Stomach (tissue), 9 donors: ENCODE results near the gene PLOD2. TPM values are rescaled to one million over a fixed set of nuclear protein-coding genes. Genes with fewer than 3 reads are reported as not detected.

ENCODE experiments used
- DNase-seq, 2 donors: peaks; one replicate each; pipeline versions ENCODE4 v3.0.0 to v3.0.0-alpha.2; 2013 to 2019
- H3K27ac ChIP-seq, 5 donors: fragments of 200-600 bp in 4 of 5; sonication (generic) in 4 of 5; one replicate each; pipeline ENCODE4 v1.5.1; 2013 to 2019; ENCODE audit warnings: mild to moderate bottlenecking in 1 of 5, moderate library complexity in 1 of 5
- H3K27me3 ChIP-seq, 3 donors: fragments of 200-600 bp; sonication (generic); one replicate each; pipeline ENCODE4 v1.5.1; 2017 to 2019; ENCODE audit warnings: mixed run types in 1 of 3
- H3K36me3 ChIP-seq, 4 donors: fragments of 200-600 bp; sonication (generic); 1 replicate in 3 of 4; 2 replicates in 1 of 4; pipeline ENCODE4 v1.5.1; 2016 to 2019
- H3K4me1 ChIP-seq, 4 donors: fragments of 200-600 bp; sonication (generic); one replicate each; pipeline ENCODE4 v1.5.1; 2016 to 2019
- H3K4me3 ChIP-seq, 4 donors: fragments of 200-600 bp; sonication (generic) in 3 of 4; one replicate each; pipeline ENCODE4 v1.5.1; 2016 to 2019; ENCODE audit warnings: mild to moderate bottlenecking in 1 of 4
- H3K9me3 ChIP-seq, 4 donors: fragments of 200-600 bp; sonication (generic); one replicate each; pipeline ENCODE4 v1.5.1; 2016 to 2019
- CTCF ChIP-seq, 7 experiments: fragments of 450-650 bp in 4 of 7; fragments of 200-600 bp in 3 of 7; sonication (generic) in 3 of 7; IDR thresholded peaks; one replicate each; pipeline ENCODE4 v1.5.1; 2016 to 2019; ENCODE audit warnings: antibody characterized with exemption in 7 of 7, control low read depth in 2 of 7, mild to moderate bottlenecking in 1 of 7
- EP300 ChIP-seq: sonication (generic); formaldehyde crosslinking; IDR thresholded peaks from one replicate; pipeline ENCODE4 v1.6.1; 2017; ENCODE audit warnings: antibody characterized with exemption
- POLR2A ChIP-seq, 4 donors: fragments of 450-650 bp; IDR thresholded peaks; one replicate each; pipeline ENCODE4 v1.6.1; 2016; ENCODE audit warnings: antibody characterized with exemption in 4 of 4, control low read depth in 2 of 4, mild to moderate bottlenecking in 1 of 4, moderate library complexity in 1 of 4
- POLR2AphosphoS5 ChIP-seq, 3 donors: sonication (generic); formaldehyde crosslinking; IDR thresholded peaks; one replicate each; pipeline ENCODE4 v1.6.1; 2016; ENCODE audit warnings: antibody characterized with exemption in 3 of 3
- WGBS, 5 donors: extraction: QIAGEN DNeasy Blood & Tissue Kit in 3 of 5; methylation state at CpG; one replicate each; pipeline versions ENCODE4 v1.1.5 to v1.1.7; 2013 to 2018; 5-methylcytosine and 5-hydroxymethylcytosine counted together
- intact Hi-C: fragments of 100-400 bp; cut with DNase I; formaldehyde crosslinking; loops from one replicate; pipeline ENCODE4 v1.15.1; 2023; ENCODE audit warnings: low total_unique reads
- polyA plus RNA-seq, 3 donors: library from polyadenylated mRNA; stranded (reverse); fragments of 200-250 nt; gene quantifications; one replicate each; pipeline ENCODE4 v1.2.3, GENCODE V29; 2013
- total RNA-seq, 5 donors: library from RNA; depleted of rRNA; stranded (reverse); fragments of >200 nt; gene quantifications; one replicate each; pipeline versions ENCODE4 v1.1.0 to v1.2.3, GENCODE V29; 2014 to 2016
- donor health status: healthy with polysubstance abuse.
- donor health status: Bipolar disorder and iron deficiency.
- donor health status: healthy.

Gene PLOD2
- total and polyA plus RNA-seq, 8 donors = 18.1 to 99.5 (median 43.0) TPM

GRCh38 chr3:146026547-146026946, 134.4 kb downstream of the PLOD2 start:
- Histone ChIP-seq H3K4me1 (no peaks in the 10 kb centered on the region), H3K4me3 (no peak overlapping the region), H3K9me3 (peaks cover 0 to 4% (median 0%) of the 10 kb centered on the region in 4 donors), H3K27me3 (no peaks in the 10 kb centered on the region), H3K27ac (no peak overlapping the region), H3K36me3 (no peaks in the 10 kb centered on the region)
- no peak for DNase-seq
- intact Hi-C loops = no loop called here
- TF ChIP-seq EP300 = no peak
- TF ChIP-seq CTCF (IDR thresholded peaks at IDR 0.05) = no peak
- no peak for TF ChIP-seq POLR2A (IDR thresholded peaks at IDR 0.05)
- TF ChIP-seq POLR2AphosphoS5 (IDR thresholded peaks at IDR 0.05) = no peak
- 25 to 47% (median 32%) methylated on average over 1 of the region's 1 CpG for WGBS, 5 donors

- H3K9me3 ChIP-seq = no peaks in the 10 kb centered on the region
- H3K27ac ChIP-seq = no peak overlapping the region
- H3K4me1 ChIP-seq = peaks cover 0 to 6% (median 1%) of the 10 kb centered on the region in 4 donors
- H3K4me3 ChIP-seq = no peak overlapping the region
- H3K36me3 ChIP-seq = no peaks in the 10 kb centered on the region
- TF ChIP-seq POLR2A (IDR thresholded peaks at IDR 0.05) (no peak), CTCF (IDR thresholded peaks at IDR 0.05) (no peak), EP300 (no peak), POLR2AphosphoS5 (IDR thresholded peaks at IDR 0.05) (no peak)
- intact Hi-C loops = no loop called here
- no peaks in the 10 kb centered on the region for H3K27me3 ChIP-seq
- DNase-seq = no peak
- WGBS, 5 donors = 84 to 97% (median 90%) methylated on average over 1 of the region's 1 CpG
These were observed 136.7 kb downstream of the PLOD2 start for GRCh38 chr3:146024260-146024659.

GRCh38 chr3:146020969-146021368, 140.0 kb downstream of the PLOD2 start:
- intact Hi-C loops = no loop called here
- no peaks in the 10 kb centered on the region for H3K36me3 ChIP-seq
- no peak for TF ChIP-seq POLR2A (IDR thresholded peaks at IDR 0.05)
- TF ChIP-seq POLR2AphosphoS5 (IDR thresholded peaks at IDR 0.05) = no peak
- no peak for TF ChIP-seq EP300
- TF ChIP-seq CTCF (IDR thresholded peaks at IDR 0.05) = no peak
- peaks cover 0 to 12% (median 3%) of the 10 kb centered on the region in 4 donors for H3K4me1 ChIP-seq
- H3K27ac ChIP-seq = no peak overlapping the region
- no peak for DNase-seq
- WGBS, 5 donors = 45 to 76% (median 65%) methylated on average over 1 of the region's 1 CpG
- no peaks in the 10 kb centered on the region for H3K27me3 ChIP-seq
- no peaks in the 10 kb centered on the region for H3K9me3 ChIP-seq
- H3K4me3 ChIP-seq = no peak overlapping the region

- Histone ChIP-seq H3K9me3 (no peaks in the 10 kb centered on the region), H3K36me3 (no peaks in the 10 kb centered on the region), H3K4me3 (no peak overlapping the region), H3K4me1 (peaks cover 0 to 12% (median 3%) of the 10 kb centered on the region in 4 donors), H3K27me3 (no peaks in the 10 kb centered on the region), H3K27ac (no peak overlapping the region)
- no peak for DNase-seq
- TF ChIP-seq CTCF (IDR thresholded peaks at IDR 0.05) (no peak), EP300 (no peak), POLR2AphosphoS5 (IDR thresholded peaks at IDR 0.05) (no peak), POLR2A (IDR thresholded peaks at IDR 0.05) (no peak)
- WGBS, 5 donors = 21 to 55% (median 32%) methylated on average over 4 of the region's 4 CpGs
- intact Hi-C loops = no loop called here
These were observed 141.5 kb downstream of the PLOD2 start for GRCh38 chr3:146019508-146019907.

Other genes starting within 250 kb of the PLOD2 start
- gene PLSCR4, start 89.9 kb upstream of the PLOD2 start, total RNA-seq = 10 to 100 TPM in 4 of 5 donors, 1 to 10 TPM in 1; 6.1 to 76.3 (median 43.2) TPM
- gene PLSCR4, start 89.9 kb upstream of the PLOD2 start, polyA plus RNA-seq = 10 to 100 TPM in 2 of 3 donors, 1 to 10 TPM in 1; 7.3 to 15.0 (median 11.7) TPM